Measurements from ENCODE around the gene ZNF205.
A peak's percentile ranks its signal among the peaks of the same experiment; 100 is the strongest.

ZNF205 gene

GRCh38 chr16:3085868-3086595 is 26.4 kb upstream of the ZNF205 start:
- ATAC-seq, result no peak

GRCh38 chr16:3086596-3087242 is 25.7 kb upstream of the ZNF205 start:
- peak; percentile 83 to 88 for ATAC-seq

GRCh38 chr16:3087243-3088235 is 24.8 kb upstream of the ZNF205 start:
- no peak for ATAC-seq

- ATAC-seq, result no peak
Measured at GRCh38 chr16:3088450-3088849, 23.9 kb upstream of the ZNF205 start.

- no peak for ATAC-seq
Measured at GRCh38 chr16:3088925-3089716, 23.3 kb upstream of the ZNF205 start.

- no peak for ATAC-seq
Measured at GRCh38 chr16:3089717-3090592, 22.4 kb upstream of the ZNF205 start.

GRCh38 chr16:3091551-3091950 is 20.8 kb upstream of the ZNF205 start:
- no peak for ATAC-seq

- no peak for ATAC-seq
Measured at GRCh38 chr16:3092501-3092941, 19.9 kb upstream of the ZNF205 start.

GRCh38 chr16:3094289-3095027 is 17.9 kb upstream of the ZNF205 start:
- peak; percentile 76 to 77 for ATAC-seq

- peak; percentile 63 to 66 for ATAC-seq
Measured at GRCh38 chr16:3095869-3096268, 16.5 kb upstream of the ZNF205 start.

- no peak for ATAC-seq
Measured at GRCh38 chr16:3096362-3096761, 16.0 kb upstream of the ZNF205 start.

- no peak for ATAC-seq
Measured at GRCh38 chr16:3097266-3097665, 15.1 kb upstream of the ZNF205 start.

GRCh38 chr16:3098459-3099394 is 13.7 kb upstream of the ZNF205 start, which contains the start of gene ZSCAN10:
TSS of gene ZSCAN10 (minus strand) at chr16:3099294. CDS start at chr16:3092937, 6,357 bp downstream.
- ATAC-seq, result no peak

- ATAC-seq, result no peak
Measured at GRCh38 chr16:3099395-3099731, 13.0 kb upstream of the ZNF205 start.

GRCh38 chr16:3099732-3100499 is 12.5 kb upstream of the ZNF205 start:
- ATAC-seq, result peak; percentile 86 to 87

- ATAC-seq, result peak in 1 of 2 donors; percentile 18
Measured at GRCh38 chr16:3101018-3101840, 11.2 kb upstream of the ZNF205 start.

- no peak for ATAC-seq
Measured at GRCh38 chr16:3101841-3102470, 10.4 kb upstream of the ZNF205 start.

Data from activated CD4-positive, CD25-positive, alpha-beta regulatory T cell treated with anti-CD3 and anti-CD28 coated beads, Interleukin-2, amount 50 U/mL, for 24 hours (primary cell).